SK-N-SH treated with all-trans-retinoic acid at 6 μM for 48 hours (cell line): ENCODE results near the gene NEUROD1.

Source experiments
- ESRRG ChIP-seq: fragments of 250-450 bp; sonication (Bioruptor Pico); IDR thresholded peaks from 2 replicates; pipeline ENCODE4 v1.6.1; 2021; ENCODE audit warnings: mild to moderate bottlenecking
- ISL1 ChIP-seq: fragments of 250-450 bp; sonication (Bioruptor Pico); IDR thresholded peaks from 2 replicates; pipeline ENCODE4 v2.1.2; 2022; ENCODE audit warnings: mild to moderate bottlenecking, moderate library complexity
- RARB ChIP-seq: fragments of 250-450 bp; sonication (Bioruptor Pico); IDR thresholded peaks from 2 replicates; pipeline ENCODE4 v1.8.0; 2021; ENCODE audit warnings: mild to moderate bottlenecking, moderate library complexity
- SNAI2 ChIP-seq: fragments of 250-450 bp; sonication (Bioruptor Pico); IDR thresholded peaks from 2 replicates; pipeline ENCODE4 v1.5.0; 2020; ENCODE audit warnings: mild to moderate bottlenecking, moderate library complexity
- ZC3H10 ChIP-seq: fragments of 250-450 bp; sonication (Bioruptor Pico); IDR thresholded peaks from 2 replicates; pipeline ENCODE4 v1.5.1; 2021; ENCODE audit warnings: mild to moderate bottlenecking, moderate library complexity
- ZFP30 ChIP-seq: fragments of 450-650 bp; formaldehyde crosslinking; IDR thresholded peaks from 2 replicates; pipeline ENCODE4 v1.5.0; 2022; ENCODE audit warnings: mild to moderate bottlenecking, moderate library complexity
- ZNF70 ChIP-seq: fragments of 450-650 bp; formaldehyde crosslinking; IDR thresholded peaks from 2 replicates; pipeline ENCODE4 v1.5.0; 2020; ENCODE audit warnings: mild to moderate bottlenecking, moderate library complexity
- ZNF8 ChIP-seq: fragments of 450-650 bp; formaldehyde crosslinking; IDR thresholded peaks from 2 replicates; pipeline ENCODE4 v1.5.0; 2020; ENCODE audit warnings: mild to moderate bottlenecking, moderate library complexity
- TF ChIP-seq, protein P1 (sequence below): fragments of 250-450 bp; sonication (Bioruptor Pico); IDR thresholded peaks from 2 replicates; pipeline ENCODE4 v1.5.1; 2020; ENCODE audit warnings: low read depth, mild to moderate bottlenecking, moderate library complexity
- TF ChIP-seq, protein P2 (sequence below): fragments of 250-450 bp; sonication (Bioruptor Pico); IDR thresholded peaks from 2 replicates; pipeline ENCODE4 v1.5.0; 2020; ENCODE audit warnings: mild to moderate bottlenecking, moderate library complexity
- TF ChIP-seq, protein P3 (sequence below): fragments of 250-450 bp; sonication (Bioruptor Pico); IDR thresholded peaks from 2 replicates; pipeline ENCODE4 v1.8.0; 2020; ENCODE audit warnings: mild to moderate bottlenecking, moderate library complexity, borderline replicate concordance

DNA sequence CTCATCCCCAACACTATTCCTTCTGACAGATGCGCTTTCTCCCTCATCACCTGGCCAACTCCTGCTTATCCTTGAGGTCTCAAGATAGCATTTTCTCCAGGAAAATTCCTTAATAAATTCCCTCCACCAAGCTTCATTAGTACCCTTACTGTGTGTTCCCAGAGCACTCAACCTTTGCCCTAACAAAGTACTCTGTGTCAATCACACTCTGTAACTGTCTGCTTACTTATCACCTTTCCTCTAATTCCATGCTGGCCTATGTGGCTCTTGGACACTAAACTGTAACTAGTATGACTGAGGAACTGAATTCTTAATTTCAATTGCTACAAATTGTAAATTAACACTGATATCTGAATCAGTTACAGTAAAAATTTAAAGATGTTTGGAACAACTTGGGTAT, 17.9 kb upstream of the NEUROD1 start:
- TF ChIP-seq ZNF8 (CRISPR knock-in tag) (no peak), ISL1 (CRISPR knock-in tag) (no peak), ZNF70 (CRISPR knock-in tag) (no peak), ESRRG (CRISPR knock-in tag) (no peak), SNAI2 (CRISPR knock-in tag) (no peak), ZC3H10 (no peak), RARB (CRISPR knock-in tag) (no peak), ZFP30 (no peak)
- TF ChIP-seq, protein P1, sequence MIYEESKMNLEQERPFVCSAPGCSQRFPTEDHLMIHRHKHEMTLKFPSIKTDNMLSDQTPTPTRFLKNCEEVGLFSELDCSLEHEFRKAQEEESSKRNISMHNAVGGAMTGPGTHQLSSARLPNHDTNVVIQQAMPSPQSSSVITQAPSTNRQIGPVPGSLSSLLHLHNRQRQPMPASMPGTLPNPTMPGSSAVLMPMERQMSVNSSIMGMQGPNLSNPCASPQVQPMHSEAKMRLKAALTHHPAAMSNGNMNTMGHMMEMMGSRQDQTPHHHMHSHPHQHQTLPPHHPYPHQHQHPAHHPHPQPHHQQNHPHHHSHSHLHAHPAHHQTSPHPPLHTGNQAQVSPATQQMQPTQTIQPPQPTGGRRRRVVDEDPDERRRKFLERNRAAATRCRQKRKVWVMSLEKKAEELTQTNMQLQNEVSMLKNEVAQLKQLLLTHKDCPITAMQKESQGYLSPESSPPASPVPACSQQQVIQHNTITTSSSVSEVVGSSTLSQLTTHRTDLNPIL (CRISPR knock-in tag): no peak
- TF ChIP-seq, protein P2, sequence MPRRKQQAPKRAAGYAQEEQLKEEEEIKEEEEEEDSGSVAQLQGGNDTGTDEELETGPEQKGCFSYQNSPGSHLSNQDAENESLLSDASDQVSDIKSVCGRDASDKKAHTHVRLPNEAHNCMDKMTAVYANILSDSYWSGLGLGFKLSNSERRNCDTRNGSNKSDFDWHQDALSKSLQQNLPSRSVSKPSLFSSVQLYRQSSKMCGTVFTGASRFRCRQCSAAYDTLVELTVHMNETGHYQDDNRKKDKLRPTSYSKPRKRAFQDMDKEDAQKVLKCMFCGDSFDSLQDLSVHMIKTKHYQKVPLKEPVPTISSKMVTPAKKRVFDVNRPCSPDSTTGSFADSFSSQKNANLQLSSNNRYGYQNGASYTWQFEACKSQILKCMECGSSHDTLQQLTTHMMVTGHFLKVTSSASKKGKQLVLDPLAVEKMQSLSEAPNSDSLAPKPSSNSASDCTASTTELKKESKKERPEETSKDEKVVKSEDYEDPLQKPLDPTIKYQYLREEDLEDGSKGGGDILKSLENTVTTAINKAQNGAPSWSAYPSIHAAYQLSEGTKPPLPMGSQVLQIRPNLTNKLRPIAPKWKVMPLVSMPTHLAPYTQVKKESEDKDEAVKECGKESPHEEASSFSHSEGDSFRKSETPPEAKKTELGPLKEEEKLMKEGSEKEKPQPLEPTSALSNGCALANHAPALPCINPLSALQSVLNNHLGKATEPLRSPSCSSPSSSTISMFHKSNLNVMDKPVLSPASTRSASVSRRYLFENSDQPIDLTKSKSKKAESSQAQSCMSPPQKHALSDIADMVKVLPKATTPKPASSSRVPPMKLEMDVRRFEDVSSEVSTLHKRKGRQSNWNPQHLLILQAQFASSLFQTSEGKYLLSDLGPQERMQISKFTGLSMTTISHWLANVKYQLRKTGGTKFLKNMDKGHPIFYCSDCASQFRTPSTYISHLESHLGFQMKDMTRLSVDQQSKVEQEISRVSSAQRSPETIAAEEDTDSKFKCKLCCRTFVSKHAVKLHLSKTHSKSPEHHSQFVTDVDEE (CRISPR knock-in tag): no peak
- TF ChIP-seq, protein P3, sequence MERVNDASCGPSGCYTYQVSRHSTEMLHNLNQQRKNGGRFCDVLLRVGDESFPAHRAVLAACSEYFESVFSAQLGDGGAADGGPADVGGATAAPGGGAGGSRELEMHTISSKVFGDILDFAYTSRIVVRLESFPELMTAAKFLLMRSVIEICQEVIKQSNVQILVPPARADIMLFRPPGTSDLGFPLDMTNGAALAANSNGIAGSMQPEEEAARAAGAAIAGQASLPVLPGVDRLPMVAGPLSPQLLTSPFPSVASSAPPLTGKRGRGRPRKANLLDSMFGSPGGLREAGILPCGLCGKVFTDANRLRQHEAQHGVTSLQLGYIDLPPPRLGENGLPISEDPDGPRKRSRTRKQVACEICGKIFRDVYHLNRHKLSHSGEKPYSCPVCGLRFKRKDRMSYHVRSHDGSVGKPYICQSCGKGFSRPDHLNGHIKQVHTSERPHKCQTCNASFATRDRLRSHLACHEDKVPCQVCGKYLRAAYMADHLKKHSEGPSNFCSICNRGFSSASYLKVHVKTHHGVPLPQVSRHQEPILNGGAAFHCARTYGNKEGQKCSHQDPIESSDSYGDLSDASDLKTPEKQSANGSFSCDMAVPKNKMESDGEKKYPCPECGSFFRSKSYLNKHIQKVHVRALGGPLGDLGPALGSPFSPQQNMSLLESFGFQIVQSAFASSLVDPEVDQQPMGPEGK (CRISPR knock-in tag): no peak
